Ascending aorta (tissue), 2 donors: Measurements from ENCODE around the gene LAMA2. TPM values are rescaled to one million over a fixed set of nuclear protein-coding genes. Genes with fewer than 3 reads are reported as not detected.
A peak's percentile ranks its signal among the peaks of the same experiment; 100 is the strongest.

Experiments used
- DNase-seq, 2 donors: peaks; one replicate each; pipeline ENCODE4 v3.0.0-alpha.2; 2019; ENCODE audit warnings: low spot score in 2 of 2
- H3K27ac ChIP-seq, 2 donors: fragments of 200-600 bp; sonication (generic); one replicate each; pipeline ENCODE4 v1.5.1; 2016 to 2017; ENCODE audit warnings: mild to moderate bottlenecking in 1 of 2
- H3K27me3 ChIP-seq: fragments of 200-600 bp; sonication (generic); one replicate; pipeline ENCODE4 v1.5.1; 2017
- H3K36me3 ChIP-seq, 2 donors: fragments of 200-600 bp; sonication (generic); one replicate each; pipeline ENCODE4 v1.5.1; 2016
- H3K4me1 ChIP-seq, 2 donors: fragments of 200-600 bp; sonication (generic); one replicate each; pipeline ENCODE4 v1.5.1; 2016 to 2017; ENCODE audit warnings: mild to moderate bottlenecking in 1 of 2
- H3K4me3 ChIP-seq, 2 donors: fragments of 200-600 bp; sonication (generic); one replicate each; pipeline ENCODE4 v1.5.1; 2016 to 2017; ENCODE audit warnings: mild to moderate bottlenecking in 1 of 2
- H3K9me3 ChIP-seq, 2 donors: fragments of 200-600 bp; sonication (generic); one replicate each; pipeline ENCODE4 v1.5.1; 2016
- CTCF ChIP-seq, 3 experiments: fragments of 200-600 bp in 2 of 3; fragments of 450-650 bp in 1 of 3; sonication (generic) in 2 of 3; IDR thresholded peaks; one replicate each; pipeline ENCODE4 v1.5.1; 2016 to 2019; ENCODE audit warnings: antibody characterized with exemption in 3 of 3, mild to moderate bottlenecking in 1 of 3, moderate library complexity in 1 of 3
- intact Hi-C: fragments of 100-400 bp; cut with DNase I; formaldehyde crosslinking; loops from one replicate; pipeline ENCODE4 v1.15.1; 2023
- total RNA-seq: library from RNA; depleted of rRNA; stranded (reverse); fragments of >200 nt; gene quantifications from one replicate; pipeline ENCODE4 v1.1.0, GENCODE V29; 2016

The LAMA2 gene
- total RNA-seq = 45.2 TPM

GRCh38 chr6:128882991-128883611 is at the start of gene LAMA2:
Gene LAMA2, plus strand, starts transcription at chr6:128883138. Its CDS starts 108 bp downstream, at chr6:128883246.
- Histone ChIP-seq H3K27ac (peak within 1 kb of the TSS; percentile 55 to 71), H3K4me1 (no peaks in the 10 kb centered on the region), H3K9me3 (no peaks in the 10 kb centered on the region), H3K36me3 (no peaks in the 10 kb centered on the region), H3K4me3 (peak within 1 kb of the TSS; percentile 53 to 80), H3K27me3 (no peaks in the 10 kb centered on the region)
- TF ChIP-seq CTCF (IDR thresholded peaks at IDR 0.05) = no peak
- intact Hi-C loops = no loop called here
- peak in 1 of 2 donors; percentile 79 for DNase-seq

GRCh38 chr6:128836761-128837160 is 46.2 kb upstream of the LAMA2 start:
- no peaks in the 10 kb centered on the region for H3K27me3 ChIP-seq
- intact Hi-C loops = no loop called here

GRCh38 chr6:128841518-128841917 is 41.4 kb upstream of the LAMA2 start:
- TF ChIP-seq CTCF (IDR thresholded peaks at IDR 0.05) = no peak
- no peak overlapping the region for H3K27ac ChIP-seq

More at GRCh38 chr6:128836761-128837160, 46.2 kb upstream of the LAMA2 start:
- Histone ChIP-seq H3K9me3 (no peaks in the 10 kb centered on the region), H3K36me3 (no peaks in the 10 kb centered on the region), H3K4me3 (no peak overlapping the region), H3K27ac (no peak overlapping the region), H3K4me1 (no peaks in the 10 kb centered on the region)
- no peak for TF ChIP-seq CTCF (IDR thresholded peaks at IDR 0.05)
- DNase-seq = no peak

GRCh38 chr6:128844598-128844997 is 38.3 kb upstream of the LAMA2 start:
- Histone ChIP-seq H3K27ac (no peak overlapping the region), H3K4me1 (no peaks in the 10 kb centered on the region), H3K9me3 (no peaks in the 10 kb centered on the region), H3K36me3 (no peaks in the 10 kb centered on the region), H3K27me3 (no peaks in the 10 kb centered on the region), H3K4me3 (no peak overlapping the region)
- no peak for DNase-seq
- no peak for TF ChIP-seq CTCF (IDR thresholded peaks at IDR 0.05)
- intact Hi-C loops = no loop called here

More at GRCh38 chr6:128841518-128841917, 41.4 kb upstream of the LAMA2 start:
- no peak overlapping the region for H3K4me3 ChIP-seq
- no peaks in the 10 kb centered on the region for H3K4me1 ChIP-seq
- DNase-seq = no peak
- H3K36me3 ChIP-seq = no peaks in the 10 kb centered on the region
- no peaks in the 10 kb centered on the region for H3K9me3 ChIP-seq
- no peaks in the 10 kb centered on the region for H3K27me3 ChIP-seq
- intact Hi-C loops = no loop called here

- no peak for TF ChIP-seq CTCF (IDR thresholded peaks at IDR 0.05)
Observed at GRCh38 chr6:128847431-128848210, 35.3 kb upstream of the LAMA2 start.

More at GRCh38 chr6:128847431-128848210, 35.3 kb upstream of the LAMA2 start:
- DNase-seq = no peak
- H3K36me3 ChIP-seq = no peaks in the 10 kb centered on the region
- H3K27ac ChIP-seq = no peak overlapping the region
- no peak overlapping the region for H3K4me3 ChIP-seq
- H3K27me3 ChIP-seq = no peaks in the 10 kb centered on the region
- intact Hi-C loops = no loop called here
- no peaks in the 10 kb centered on the region for H3K9me3 ChIP-seq
- H3K4me1 ChIP-seq = no peaks in the 10 kb centered on the region
